ENCODE measurements around the gene MSL3B.

The MSL3B gene

GRCh38 chr2:233830111-233830802 lies 37.9 kb downstream of the MSL3B start:
- DNase-seq: no peak
- Mint-ChIP-seq H3K36me3 (ENCODE audit: low read depth) (peaks cover 8% of the 10 kb centered on the region), H3K27me3 (ENCODE audit: low read depth) (no peaks in the 10 kb centered on the region), H3K4me1 (ENCODE audit: low read depth) (no peaks in the 10 kb centered on the region), H3K9me3 (no peaks in the 10 kb centered on the region), H3K4me3 (no peak overlapping the region), H3K27ac (no peak overlapping the region)
- intact Hi-C loops (cut with micrococcal nuclease): no loop called here
- CTCF ChIA-PET: no interaction called here

- Mint-ChIP-seq H3K27me3 (ENCODE audit: low read depth) (no peaks in the 10 kb centered on the region), H3K9me3 (no peaks in the 10 kb centered on the region), H3K27ac (no peak overlapping the region), H3K4me1 (ENCODE audit: low read depth) (no peaks in the 10 kb centered on the region), H3K4me3 (no peak overlapping the region), H3K36me3 (ENCODE audit: low read depth) (peaks cover 2% of the 10 kb centered on the region)
- DNase-seq: no peak
- intact Hi-C loops (cut with micrococcal nuclease): no loop called here
- CTCF ChIA-PET: no interaction called here
These were observed 38.7 kb downstream of the MSL3B start for GRCh38 chr2:233829193-233830110.

- H3K27ac Mint-ChIP-seq: no peak overlapping the region
- no peak overlapping the region for H3K4me3 Mint-ChIP-seq
- no peak for DNase-seq
- no peaks in the 10 kb centered on the region for H3K9me3 Mint-ChIP-seq
- CTCF ChIA-PET: no interaction called here
- H3K36me3 Mint-ChIP-seq (ENCODE audit: low read depth): no peaks in the 10 kb centered on the region
- intact Hi-C loops (cut with micrococcal nuclease): no loop called here
- no peaks in the 10 kb centered on the region for H3K4me1 Mint-ChIP-seq (ENCODE audit: low read depth)
- H3K27me3 Mint-ChIP-seq (ENCODE audit: low read depth): no peaks in the 10 kb centered on the region
These were observed 39.5 kb downstream of the MSL3B start for GRCh38 chr2:233828546-233829192.

- Mint-ChIP-seq H3K27ac (no peak overlapping the region), H3K4me1 (ENCODE audit: low read depth) (no peaks in the 10 kb centered on the region), H3K9me3 (no peaks in the 10 kb centered on the region), H3K36me3 (ENCODE audit: low read depth) (no peaks in the 10 kb centered on the region), H3K4me3 (no peak overlapping the region), H3K27me3 (ENCODE audit: low read depth) (no peaks in the 10 kb centered on the region)
- intact Hi-C loops (cut with micrococcal nuclease): no loop called here
- CTCF ChIA-PET: interaction anchor here (0.6 kb wide), 2 partner anchors 21 to 33 kb away, joined by 3 to 5 read pairs; no protein-coding TSS in a partner anchor
- DNase-seq: no peak
These were observed 43.8 kb downstream of the MSL3B start for GRCh38 chr2:233824373-233824772.

- CTCF ChIA-PET: no interaction called here
- no peaks in the 10 kb centered on the region for H3K9me3 Mint-ChIP-seq
- H3K4me1 Mint-ChIP-seq (ENCODE audit: low read depth): no peaks in the 10 kb centered on the region
- H3K27me3 Mint-ChIP-seq (ENCODE audit: low read depth): no peaks in the 10 kb centered on the region
- no peak overlapping the region for H3K27ac Mint-ChIP-seq
- DNase-seq: no peak
- intact Hi-C loops (cut with micrococcal nuclease): no loop called here
- H3K4me3 Mint-ChIP-seq: no peak overlapping the region
- no peaks in the 10 kb centered on the region for H3K36me3 Mint-ChIP-seq (ENCODE audit: low read depth)
These were observed 44.5 kb downstream of the MSL3B start for GRCh38 chr2:233823731-233824121.

- no peak overlapping the region for H3K4me3 Mint-ChIP-seq
- no peaks in the 10 kb centered on the region for H3K9me3 Mint-ChIP-seq
- no peak overlapping the region for H3K27ac Mint-ChIP-seq
- H3K36me3 Mint-ChIP-seq (ENCODE audit: low read depth): no peaks in the 10 kb centered on the region
- no peak for DNase-seq
- H3K27me3 Mint-ChIP-seq (ENCODE audit: low read depth): no peaks in the 10 kb centered on the region
- intact Hi-C loops (cut with micrococcal nuclease): no loop called here
- CTCF ChIA-PET: no interaction called here
- H3K4me1 Mint-ChIP-seq (ENCODE audit: low read depth): no peaks in the 10 kb centered on the region
These were observed 45.1 kb downstream of the MSL3B start for GRCh38 chr2:233822781-233823730.

- H3K4me1 Mint-ChIP-seq (ENCODE audit: low read depth): no peaks in the 10 kb centered on the region
- CTCF ChIA-PET: no interaction called here
- intact Hi-C loops (cut with micrococcal nuclease): no loop called here
- no peak overlapping the region for H3K4me3 Mint-ChIP-seq
- no peaks in the 10 kb centered on the region for H3K9me3 Mint-ChIP-seq
- no peaks in the 10 kb centered on the region for H3K27me3 Mint-ChIP-seq (ENCODE audit: low read depth)
- no peaks in the 10 kb centered on the region for H3K36me3 Mint-ChIP-seq (ENCODE audit: low read depth)
- no peak overlapping the region for H3K27ac Mint-ChIP-seq
- DNase-seq: no peak
These were observed 46.0 kb downstream of the MSL3B start for GRCh38 chr2:233822101-233822771.

GRCh38 chr2:233821709-233822100 lies 46.5 kb downstream of the MSL3B start:
- no peak overlapping the region for H3K27ac Mint-ChIP-seq
- H3K36me3 Mint-ChIP-seq (ENCODE audit: low read depth): no peaks in the 10 kb centered on the region
- intact Hi-C loops (cut with micrococcal nuclease): no loop called here
- no peaks in the 10 kb centered on the region for H3K4me1 Mint-ChIP-seq (ENCODE audit: low read depth)
- no peak for DNase-seq
- CTCF ChIA-PET: no interaction called here
- no peaks in the 10 kb centered on the region for H3K9me3 Mint-ChIP-seq
- no peak overlapping the region for H3K4me3 Mint-ChIP-seq
- H3K27me3 Mint-ChIP-seq (ENCODE audit: low read depth): no peaks in the 10 kb centered on the region

- intact Hi-C loops (cut with micrococcal nuclease): no loop called here
- Mint-ChIP-seq H3K4me3 (no peak overlapping the region), H3K27me3 (ENCODE audit: low read depth) (no peaks in the 10 kb centered on the region), H3K9me3 (no peaks in the 10 kb centered on the region), H3K36me3 (ENCODE audit: low read depth) (no peaks in the 10 kb centered on the region), H3K4me1 (ENCODE audit: low read depth) (no peaks in the 10 kb centered on the region), H3K27ac (no peak overlapping the region)
- DNase-seq: no peak
- CTCF ChIA-PET: no interaction called here
These were observed 47.0 kb downstream of the MSL3B start for GRCh38 chr2:233821196-233821595.

- no peak for DNase-seq
- H3K36me3 Mint-ChIP-seq (ENCODE audit: low read depth): no peaks in the 10 kb centered on the region
- H3K4me1 Mint-ChIP-seq (ENCODE audit: low read depth): no peaks in the 10 kb centered on the region
- no peak overlapping the region for H3K4me3 Mint-ChIP-seq
- no peaks in the 10 kb centered on the region for H3K9me3 Mint-ChIP-seq
- H3K27ac Mint-ChIP-seq: no peak overlapping the region
- intact Hi-C loops (cut with micrococcal nuclease): no loop called here
- CTCF ChIA-PET: interaction anchor here (0.7 kb wide), 1 partner anchor 1002 kb away, joined by 3 read pairs; no protein-coding TSS in a partner anchor
- no peaks in the 10 kb centered on the region for H3K27me3 Mint-ChIP-seq (ENCODE audit: low read depth)
These were observed 47.4 kb downstream of the MSL3B start for GRCh38 chr2:233820774-233821105.

GRCh38 chr2:233819884-233820773 lies 48.1 kb downstream of the MSL3B start:
- no peak overlapping the region for H3K27ac Mint-ChIP-seq
- DNase-seq: no peak
- no peaks in the 10 kb centered on the region for H3K36me3 Mint-ChIP-seq (ENCODE audit: low read depth)
- no peak overlapping the region for H3K4me3 Mint-ChIP-seq
- no peaks in the 10 kb centered on the region for H3K27me3 Mint-ChIP-seq (ENCODE audit: low read depth)
- CTCF ChIA-PET: interaction anchor here (0.7 kb wide), 1 partner anchor 1001 kb away, joined by 3 read pairs; no protein-coding TSS in a partner anchor
- no peaks in the 10 kb centered on the region for H3K9me3 Mint-ChIP-seq
- intact Hi-C loops (cut with micrococcal nuclease): no loop called here
- no peaks in the 10 kb centered on the region for H3K4me1 Mint-ChIP-seq (ENCODE audit: low read depth)

All from activated naive CD4-positive, alpha-beta T cell treated with anti-CD3 and anti-CD28 coated beads for 36 hours (primary cell).